NB4 (cell line): ENCODE results near the gene NUP98.
A peak's percentile ranks its signal among the peaks of the same experiment; 100 is the strongest.

Source experiments
- DNase-seq: peaks from one replicate; pipeline ENCODE4 v3.0.0; 2010; ENCODE audit warnings: low read depth
- H3K4me3 ChIP-seq: one replicate; pipeline ENCODE4 v1.5.1; 2011; ENCODE audit warnings: mild to moderate bottlenecking, low read depth, low read length, moderate library complexity
- CTCF ChIP-seq: IDR thresholded peaks from one replicate; pipeline ENCODE4 v1.5.1; 2012; ENCODE audit warnings: low read depth, low read length
- MAX ChIP-seq: IDR thresholded peaks from 2 replicates; pipeline ENCODE4 v1.6.1; 2011; ENCODE audit warnings: low read depth, low read length
- MYC ChIP-seq: IDR thresholded peaks from 2 replicates; pipeline ENCODE4 v1.6.1; 2011; ENCODE audit warnings: low read depth, low read length
- POLR2A ChIP-seq: IDR thresholded peaks from 2 replicates; pipeline ENCODE4 v1.6.1; 2011; ENCODE audit warnings: mild to moderate bottlenecking; ENCODE audit not compliant: insufficient read length; ENCODE audit errors: extremely low read depth

Gene NUP98

GRCh38 chr11:3840870-3841425 lies 43.6 kb upstream of the NUP98 start, which contains the start of gene RHOG:
RHOG (minus strand) TSS chr11:3840959; CDS start chr11:3828138, 12,821 bp downstream.
- H3K4me3 ChIP-seq, result peak within 1 kb of the TSS; percentile 95
- TF ChIP-seq MAX (no peak; the same call in 1 of the 2 replicates), POLR2A (peak; percentile 54), MYC (0 out of 2 replicates have a peak, but pooled peaks have one; percentile 28)
- no peak for DNase-seq

- no peak for TF ChIP-seq CTCF
- TF ChIP-seq POLR2A, result no peak
- no peak for TF ChIP-seq MAX
- TF ChIP-seq MYC, result no peak
- H3K4me3 ChIP-seq, result peak overlapping the region; percentile 95
- peak; percentile 70 for DNase-seq
These were observed 42.9 kb upstream of the NUP98 start for GRCh38 chr11:3840004-3840869.

GRCh38 chr11:3838504-3838903 lies 41.1 kb upstream of the NUP98 start:
- peak; percentile 59 for DNase-seq
- peak overlapping the region; percentile 95 for H3K4me3 ChIP-seq
- TF ChIP-seq MAX (no peak), MYC (no peak), CTCF (no peak)

- peak overlapping the region; percentile 95 for H3K4me3 ChIP-seq
- peak; percentile 97 for DNase-seq
- TF ChIP-seq POLR2A, result peak; percentile 42
- peak; percentile 74 for TF ChIP-seq MAX
- TF ChIP-seq CTCF, result no peak
These were observed 40.4 kb upstream of the NUP98 start for GRCh38 chr11:3837793-3838192.

- peak; percentile 88 for DNase-seq
- TF ChIP-seq CTCF, result no peak
- no peak for TF ChIP-seq POLR2A
- TF ChIP-seq MAX, result no peak
- no peak for TF ChIP-seq MYC
- peak overlapping the region; percentile 95 for H3K4me3 ChIP-seq
These were observed 39.5 kb upstream of the NUP98 start for GRCh38 chr11:3836903-3837302.

- peak; percentile 57 for DNase-seq
- no peak for TF ChIP-seq CTCF
- TF ChIP-seq MAX, result 0 out of 2 replicates have a peak, but pooled peaks have one; percentile 4
- H3K4me3 ChIP-seq, result peak overlapping the region; percentile 95
These were observed 38.4 kb upstream of the NUP98 start for GRCh38 chr11:3835751-3836150.
